Thyroid gland (tissue), 4 donors: ENCODE data around the gene PSEN2. TPM values are rescaled to one million over a fixed set of nuclear protein-coding genes. Genes with fewer than 3 reads are reported as not detected.
A peak's percentile ranks its signal among the peaks of the same experiment; 100 is the strongest.

ENCODE experiments used
- DNase-seq, 2 donors: peaks; one replicate each; pipeline ENCODE4 v3.0.0-alpha.2; 2019
- H3K27ac ChIP-seq, 3 donors: fragments of 200-600 bp; sonication (generic); 1 replicate in 2 of 3; 2 replicates in 1 of 3; pipeline ENCODE4 v1.5.1; 2016 to 2019; ENCODE audit warnings: mild to moderate bottlenecking in 1 of 3, moderate library complexity in 1 of 3
- H3K27me3 ChIP-seq: fragments of 200-600 bp; sonication (generic); one replicate; pipeline ENCODE4 v1.5.1; 2019
- H3K36me3 ChIP-seq, 2 donors: fragments of 200-600 bp; sonication (generic); one replicate each; pipeline ENCODE4 v1.5.1; 2016 to 2019
- H3K4me1 ChIP-seq, 2 donors: fragments of 200-600 bp; sonication (generic); one replicate each; pipeline ENCODE4 v1.5.1; 2017 to 2019
- H3K4me3 ChIP-seq, 3 donors: fragments of 200-600 bp; sonication (generic); replicated peaks in 1 of 3; 1 replicate in 2 of 3; 2 replicates in 1 of 3; pipeline ENCODE4 v1.5.1; 2016; ENCODE audit warnings: mild to moderate bottlenecking in 1 of 3
- H3K9me3 ChIP-seq: fragments of 200-600 bp; sonication (generic); one replicate; pipeline ENCODE4 v1.5.1; 2017
- CTCF ChIP-seq, 6 experiments: fragments of 200-600 bp in 3 of 6; fragments of 450-650 bp in 3 of 6; sonication (generic) in 3 of 6; IDR thresholded peaks; one replicate each; pipeline ENCODE4 v1.5.1; 2016 to 2019; ENCODE audit warnings: antibody characterized with exemption in 6 of 6, mild to moderate bottlenecking in 2 of 6, inconsistent platforms in 1 of 6, moderate library complexity in 1 of 6
- POLR2A ChIP-seq, 2 donors: fragments of 450-650 bp; IDR thresholded peaks; one replicate each; pipeline ENCODE4 v1.6.1; 2017; ENCODE audit warnings: antibody characterized with exemption in 2 of 2, mild to moderate bottlenecking in 2 of 2, moderate library complexity in 1 of 2
- WGBS, 2 donors: methylation state at CpG; one replicate each; pipeline ENCODE4 v1.1.5; 2017; 5-methylcytosine and 5-hydroxymethylcytosine counted together
- intact Hi-C: fragments of 100-400 bp; cut with DNase I; formaldehyde crosslinking; loops from one replicate; pipeline ENCODE4 v1.15.1; 2023
- total RNA-seq, 4 donors: library from RNA; depleted of rRNA; stranded (reverse); fragments of >200 nt; gene quantifications; one replicate each; pipeline ENCODE4 v1.2.3, GENCODE V29; 2016

PSEN2 gene
- total RNA-seq, 4 donors from 2014 or later = 22.0 to 31.0 (median 24.6) TPM

DNA sequence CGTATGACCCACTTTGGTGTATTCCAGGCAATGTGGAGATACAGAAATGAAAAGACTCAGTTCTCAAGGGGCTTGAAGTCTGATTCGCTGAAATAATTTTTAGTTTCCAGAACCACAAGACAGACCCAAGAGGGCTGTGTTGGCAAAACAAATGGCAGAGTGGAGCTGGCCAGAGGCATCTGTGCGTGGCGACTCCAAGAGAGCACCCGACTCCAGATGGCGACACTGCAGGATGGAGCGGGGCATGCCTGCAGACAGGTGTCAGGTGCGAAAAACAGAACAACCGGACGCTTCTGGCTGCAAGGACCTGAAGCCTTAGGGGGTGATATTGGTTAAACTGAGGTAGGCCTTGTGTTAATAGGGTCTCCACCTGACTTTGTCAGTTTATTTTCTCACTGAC lies 38.0 kb downstream of the PSEN2 start:
- Histone ChIP-seq H3K36me3 (no peaks in the 10 kb centered on the region), H3K4me1 (no peaks in the 10 kb centered on the region), H3K27ac (no peak overlapping the region), H3K27me3 (no peaks in the 10 kb centered on the region), H3K9me3 (no peaks in the 10 kb centered on the region), H3K4me3 (no peak overlapping the region)
- intact Hi-C loops = no loop called here
- TF ChIP-seq CTCF (IDR thresholded peaks at IDR 0.05) (no peak), POLR2A (IDR thresholded peaks at IDR 0.05) (no peak)
- no peak for DNase-seq
- WGBS, 2 donors = 90 to 92% methylated on average over 10 of the region's 10 CpGs

GRCh38 chr1:226908913-226909312 lies 38.5 kb downstream of the PSEN2 start:
- Histone ChIP-seq H3K4me3 (no peak overlapping the region), H3K27ac (no peak overlapping the region), H3K4me1 (no peaks in the 10 kb centered on the region), H3K36me3 (no peaks in the 10 kb centered on the region), H3K27me3 (no peaks in the 10 kb centered on the region), H3K9me3 (no peaks in the 10 kb centered on the region)
- TF ChIP-seq CTCF (IDR thresholded peaks at IDR 0.05) = no peak
- DNase-seq = no peak
- WGBS, 2 donors = 80 to 97% methylated on average over 1 of the region's 1 CpG
- intact Hi-C loops = no loop called here

DNA sequence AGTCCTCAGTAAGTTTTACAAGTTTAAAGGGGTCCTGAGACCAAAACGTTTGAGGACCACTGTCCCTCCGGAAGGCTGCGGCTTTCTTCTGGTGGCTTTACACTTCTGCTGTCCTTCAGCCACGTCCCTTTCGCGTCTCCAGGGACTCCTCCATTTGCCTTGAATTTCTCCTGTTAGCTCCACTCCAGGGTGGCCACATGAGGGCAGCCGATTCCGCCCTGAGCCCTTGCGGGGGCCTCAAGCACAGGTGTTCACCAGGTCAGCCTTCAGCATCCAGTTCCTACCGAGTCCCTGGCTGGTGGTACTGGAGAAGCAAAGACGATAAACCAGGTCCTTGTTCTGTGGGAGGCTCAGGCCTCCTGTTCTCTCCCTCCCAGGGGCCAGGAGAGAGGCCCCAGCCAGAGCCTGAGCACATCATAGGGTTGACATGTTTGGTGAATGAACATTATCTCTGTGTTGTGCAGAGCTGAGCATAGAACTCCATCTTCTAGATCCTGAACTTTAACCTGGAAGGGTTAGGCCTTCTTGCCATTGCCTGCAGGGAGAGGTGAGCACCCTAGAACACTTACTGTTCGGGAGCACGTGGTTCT lies 42.3 kb downstream of the PSEN2 start:
- Histone ChIP-seq H3K4me1 (no peaks in the 10 kb centered on the region), H3K4me3 (no peak overlapping the region), H3K27ac (no peak overlapping the region), H3K27me3 (no peaks in the 10 kb centered on the region), H3K9me3 (no peaks in the 10 kb centered on the region), H3K36me3 (no peaks in the 10 kb centered on the region)
- peak; percentile 68 to 79 for DNase-seq
- TF ChIP-seq CTCF (IDR thresholded peaks at IDR 0.05) (peak in 5 of 6 experiments; percentile 28 to 77 (median 67)), POLR2A (IDR thresholded peaks at IDR 0.05) (no peak)
- 27 to 36% methylated on average over 12 to 13 of the region's 13 CpGs for WGBS, 2 donors
- intact Hi-C loops = no loop called here

DNA sequence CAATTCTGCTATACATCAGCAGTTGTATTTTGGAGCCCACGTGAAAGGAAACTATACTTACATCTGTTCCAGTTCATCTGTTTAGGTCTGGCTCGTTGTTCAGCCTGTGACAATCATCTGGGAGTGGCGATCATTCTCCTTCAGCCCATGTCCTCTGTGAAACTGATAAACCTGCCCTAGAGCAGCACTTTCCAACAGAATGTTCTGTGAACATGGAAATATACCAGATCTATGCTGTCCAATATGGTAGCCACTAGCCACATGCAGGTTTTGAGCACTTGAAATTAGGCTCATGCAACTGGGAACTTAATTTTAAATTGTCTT lies 45.2 kb downstream of the PSEN2 start:
- Histone ChIP-seq H3K36me3 (no peaks in the 10 kb centered on the region), H3K27ac (no peak overlapping the region), H3K9me3 (no peaks in the 10 kb centered on the region), H3K27me3 (no peaks in the 10 kb centered on the region), H3K4me3 (no peak overlapping the region), H3K4me1 (no peaks in the 10 kb centered on the region)
- WGBS, 2 donors = 54 to 89% methylated on average over 3 of the region's 3 CpGs
- intact Hi-C loops = no loop called here
- DNase-seq = no peak
- TF ChIP-seq CTCF (IDR thresholded peaks at IDR 0.05) (no peak), POLR2A (IDR thresholded peaks at IDR 0.05) (no peak)

GRCh38 chr1:226916497-226916896 lies 46.1 kb downstream of the PSEN2 start:
- 92 to 93% methylated on average over 2 of the region's 2 CpGs for WGBS, 2 donors
- Histone ChIP-seq H3K36me3 (no peaks in the 10 kb centered on the region), H3K27ac (no peak overlapping the region), H3K9me3 (no peaks in the 10 kb centered on the region), H3K27me3 (no peaks in the 10 kb centered on the region), H3K4me3 (no peak overlapping the region), H3K4me1 (no peaks in the 10 kb centered on the region)
- DNase-seq = no peak
- intact Hi-C loops = no loop called here
- no peak for TF ChIP-seq CTCF (IDR thresholded peaks at IDR 0.05)
- TF ChIP-seq POLR2A (IDR thresholded peaks at IDR 0.05) = no peak
